HG03442 (cell line): ENCODE results near the gene AQP9.
A peak's percentile ranks its signal among the peaks of the same experiment; 100 is the strongest.
"Not testable (repeated sequence)": the region's sequence is repeated elsewhere in the genome, so short reads cannot be mapped to it uniquely, and the experiment has no call there.

Experiments
- ATAC-seq: cut with Tn5 transposase; IDR thresholded peaks from one replicate; pipeline ENCODE4 v1.9.1; 2021; ENCODE audit warnings: mild to moderate bottlenecking, moderate library complexity; ENCODE audit not compliant: unreplicated experiment

Gene AQP9

DNA sequence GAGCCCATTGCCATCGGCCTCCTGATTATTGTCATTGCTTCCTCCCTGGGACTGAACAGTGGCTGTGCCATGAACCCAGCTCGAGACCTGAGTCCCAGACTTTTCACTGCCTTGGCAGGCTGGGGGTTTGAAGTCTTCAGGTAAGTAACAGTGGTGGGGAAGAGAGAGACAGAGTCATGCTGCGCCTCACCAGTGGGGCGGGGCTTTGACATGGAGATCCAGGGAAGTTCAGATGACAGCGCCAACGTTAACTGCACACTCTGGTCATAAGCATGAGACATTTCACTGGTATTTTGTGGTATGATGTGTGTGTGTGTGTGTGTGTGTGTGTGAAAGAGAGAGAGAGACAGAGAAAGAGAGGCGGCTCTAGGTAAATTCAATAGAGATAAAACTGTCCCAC lies 41.0 kb downstream of the AQP9 start:
- ATAC-seq, result no peak

- ATAC-seq, result no peak
Observed at GRCh38 chr15:58179741-58180381, 41.7 kb downstream of the AQP9 start.

GRCh38 chr15:58182460-58183163 lies 44.4 kb downstream of the AQP9 start:
- ATAC-seq, result peak; percentile 54

DNA sequence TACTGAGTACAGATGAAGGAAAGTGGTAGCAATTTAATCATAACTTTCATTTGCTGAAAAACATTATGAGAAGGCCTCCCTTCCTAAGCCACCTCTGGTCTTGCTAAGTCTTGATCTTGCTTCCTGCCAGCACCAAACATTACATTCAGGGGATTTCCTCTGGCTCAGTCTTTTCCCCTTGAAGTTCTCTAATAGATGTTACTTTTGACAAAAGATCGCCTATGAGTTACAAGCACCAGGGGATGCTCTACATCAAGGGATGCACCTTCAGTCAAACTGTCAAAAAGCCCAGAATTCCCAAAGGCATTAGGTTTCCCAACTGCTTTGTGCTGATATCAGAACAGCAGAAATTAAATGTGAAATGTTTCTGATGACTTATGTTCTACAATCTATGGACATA lies 47.3 kb downstream of the AQP9 start:
- no peak for ATAC-seq

DNA sequence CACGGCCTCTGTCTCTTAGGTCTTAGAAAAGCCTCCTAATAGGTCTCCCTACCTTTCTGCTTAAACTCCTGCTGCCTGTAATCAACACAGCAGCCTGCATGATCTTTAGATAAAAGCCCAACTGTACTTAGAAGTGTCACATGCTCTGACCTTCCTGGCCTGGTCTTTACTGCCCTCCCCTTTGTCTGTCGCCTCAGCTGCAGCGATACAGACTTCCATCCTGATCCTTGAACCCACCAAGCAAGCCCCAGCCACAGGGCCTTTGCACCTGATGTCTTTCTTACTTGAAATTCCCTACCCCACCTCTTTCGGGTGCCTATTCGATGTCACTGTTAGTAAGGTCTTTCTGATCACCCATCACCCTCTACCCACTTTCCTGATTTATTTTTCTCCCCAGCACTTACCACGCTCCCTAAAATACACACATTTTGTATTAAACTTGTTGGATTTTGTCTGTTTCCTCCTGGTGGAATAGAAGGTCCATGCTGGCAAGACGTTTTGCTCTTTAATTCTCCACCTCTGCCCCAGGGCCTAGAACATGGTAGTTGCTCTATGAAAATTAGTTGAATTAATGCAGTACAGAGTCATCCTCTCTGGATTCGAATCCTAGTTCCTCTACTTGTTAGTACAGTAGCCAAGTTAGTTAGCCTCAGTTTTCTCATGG lies 51.1 kb downstream of the AQP9 start:
- ATAC-seq, result no peak

DNA sequence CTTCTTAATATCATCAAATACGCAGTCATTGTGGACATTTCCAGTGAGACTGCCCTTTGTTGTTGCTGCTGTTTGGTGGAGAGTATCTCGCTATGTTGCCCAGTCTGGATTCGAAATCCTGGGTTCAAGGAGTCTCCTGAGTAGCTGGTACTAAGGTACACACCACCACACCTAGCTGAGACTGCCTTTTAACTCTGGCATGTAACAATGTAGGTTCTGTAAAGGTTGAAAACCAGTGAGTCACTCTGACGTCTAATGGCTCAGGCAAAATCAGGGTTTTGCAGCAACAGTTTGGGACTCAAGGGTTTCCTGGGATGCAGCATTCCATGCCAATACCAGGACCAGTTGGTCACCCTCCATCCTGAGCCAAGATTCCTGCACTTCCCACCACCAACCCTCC lies 52.2 kb downstream of the AQP9 start:
- no peak for ATAC-seq

DNA sequence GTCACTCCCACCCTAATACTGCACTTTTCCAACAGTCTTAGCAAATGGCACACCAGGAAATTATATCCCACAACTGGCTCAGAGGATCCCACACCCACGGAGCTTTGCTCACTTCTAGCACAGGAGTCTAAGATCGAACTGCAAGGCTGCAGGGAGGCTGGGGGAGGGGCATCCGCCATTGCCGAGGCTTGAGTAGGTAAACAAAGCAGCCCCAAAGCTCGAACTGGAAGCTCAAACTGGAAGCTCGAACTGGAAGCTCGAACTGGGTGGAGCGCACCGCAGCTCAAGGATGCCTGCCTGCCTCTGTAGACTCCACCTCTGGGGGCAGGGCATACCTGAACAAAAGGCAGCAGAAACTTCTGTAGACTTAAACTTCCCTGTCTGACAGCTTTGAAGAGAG lies 55.5 kb downstream of the AQP9 start:
- ATAC-seq, result not testable (repeated sequence)

GRCh38 chr15:58200739-58201138 lies 62.6 kb downstream of the AQP9 start:
- ATAC-seq, result no peak

DNA sequence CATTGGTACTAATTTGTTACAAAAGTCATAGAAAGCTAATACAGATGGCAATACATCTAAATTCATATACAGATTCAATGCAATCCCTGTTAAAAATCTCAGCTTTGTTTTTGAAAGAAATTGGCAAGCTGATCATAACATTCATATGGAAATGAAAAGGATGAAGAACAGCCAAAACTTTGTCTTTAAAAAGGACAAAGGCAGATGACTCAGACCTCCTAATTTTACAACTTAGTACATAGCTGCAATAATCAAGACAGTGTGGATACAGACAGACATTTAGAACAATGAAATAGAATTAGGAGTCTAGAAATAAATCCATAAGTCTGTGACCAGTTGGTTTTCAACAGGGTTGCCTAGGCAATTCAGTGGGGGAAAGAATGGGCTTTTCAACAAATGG lies 63.3 kb downstream of the AQP9 start:
- no peak for ATAC-seq

- no peak for ATAC-seq
Observed at GRCh38 chr15:58203537-58203936, 65.4 kb downstream of the AQP9 start.

- ATAC-seq, result no peak
Observed at GRCh38 chr15:58206151-58206550, 68.0 kb downstream of the AQP9 start.

GRCh38 chr15:58208217-58208616 lies 70.0 kb downstream of the AQP9 start:
- not testable (repeated sequence) for ATAC-seq

DNA sequence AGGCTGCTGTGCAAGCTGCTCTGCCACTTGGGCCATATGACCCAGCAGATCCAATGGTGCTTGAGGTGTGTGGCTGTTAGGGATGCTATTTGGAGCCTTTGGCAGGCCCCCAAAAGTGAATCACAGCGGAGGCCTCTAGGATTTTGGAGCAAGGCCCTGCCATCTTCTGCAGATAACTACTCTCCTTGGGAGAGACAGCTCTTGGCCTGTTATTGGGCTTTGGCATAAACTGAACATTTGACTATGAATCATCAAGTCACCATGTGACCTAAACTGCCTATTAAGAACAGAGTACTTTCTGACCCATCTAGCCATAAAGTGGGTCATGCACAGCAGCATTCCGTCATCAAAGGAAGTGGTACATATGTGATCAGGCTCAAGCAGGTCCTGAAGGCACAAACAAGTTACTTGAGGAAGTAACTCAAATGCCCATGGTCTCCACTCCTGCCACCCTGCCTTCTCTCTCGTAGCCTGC lies 70.9 kb downstream of the AQP9 start:
- ATAC-seq, result not testable (repeated sequence)

DNA sequence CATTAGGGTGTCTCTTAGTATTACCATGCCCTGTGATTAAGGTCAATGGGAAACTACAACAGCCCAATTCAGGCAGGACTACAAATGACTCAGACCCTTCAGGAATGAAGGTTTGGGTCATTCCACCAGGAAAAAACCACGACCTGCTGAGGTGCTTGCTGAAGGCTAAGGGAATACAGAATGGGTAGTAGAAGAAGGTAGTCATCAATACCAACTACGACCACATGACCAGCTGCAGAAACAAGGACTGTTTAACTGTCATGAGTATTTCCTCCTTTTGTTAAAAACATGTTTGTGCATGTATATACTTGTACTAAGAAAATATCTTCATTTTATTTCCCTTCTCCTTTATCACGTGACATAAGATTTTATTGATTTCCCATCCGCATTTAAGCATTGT lies 71.8 kb downstream of the AQP9 start:
- ATAC-seq, result not testable (repeated sequence)

- ATAC-seq, result no peak
Observed at GRCh38 chr15:58212909-58213526, 74.8 kb downstream of the AQP9 start.

GRCh38 chr15:58213587-58214338 lies 75.6 kb downstream of the AQP9 start:
- no peak for ATAC-seq

GRCh38 chr15:58214591-58215340 lies 76.6 kb downstream of the AQP9 start:
- no peak for ATAC-seq

- ATAC-seq, result no peak
Observed at GRCh38 chr15:58217460-58217859, 79.3 kb downstream of the AQP9 start.

DNA sequence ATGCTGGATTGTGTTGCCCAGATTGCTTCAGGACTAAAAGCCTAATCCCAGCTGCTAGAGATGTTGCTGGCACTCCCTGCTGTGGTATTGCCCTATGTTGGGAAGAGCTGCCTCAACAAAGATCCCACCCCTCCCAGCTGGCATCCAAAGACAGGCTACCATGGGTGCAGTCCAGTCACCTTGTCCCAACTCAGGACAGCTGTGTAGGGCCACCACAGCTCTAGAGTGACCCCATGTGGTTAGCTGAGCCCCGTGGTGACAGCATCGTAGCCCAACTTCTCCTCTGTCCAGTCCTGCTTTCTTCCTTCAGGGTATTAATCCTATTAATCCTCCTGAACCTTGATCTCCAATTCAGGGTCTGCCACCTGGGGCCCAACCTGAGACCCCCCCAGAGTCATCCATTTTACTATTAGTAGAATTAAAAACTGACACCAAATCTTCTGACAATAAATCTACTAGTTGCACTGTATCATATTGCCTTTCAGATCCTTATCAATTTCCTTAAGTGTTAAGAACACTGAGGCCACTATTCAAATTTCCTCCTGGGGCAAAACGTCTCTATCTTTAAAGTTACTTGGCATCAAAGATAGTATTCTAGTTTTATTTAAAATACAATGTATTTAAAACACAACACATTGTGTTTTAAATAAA lies 83.5 kb downstream of the AQP9 start:
- peak; percentile 45 for ATAC-seq

DNA sequence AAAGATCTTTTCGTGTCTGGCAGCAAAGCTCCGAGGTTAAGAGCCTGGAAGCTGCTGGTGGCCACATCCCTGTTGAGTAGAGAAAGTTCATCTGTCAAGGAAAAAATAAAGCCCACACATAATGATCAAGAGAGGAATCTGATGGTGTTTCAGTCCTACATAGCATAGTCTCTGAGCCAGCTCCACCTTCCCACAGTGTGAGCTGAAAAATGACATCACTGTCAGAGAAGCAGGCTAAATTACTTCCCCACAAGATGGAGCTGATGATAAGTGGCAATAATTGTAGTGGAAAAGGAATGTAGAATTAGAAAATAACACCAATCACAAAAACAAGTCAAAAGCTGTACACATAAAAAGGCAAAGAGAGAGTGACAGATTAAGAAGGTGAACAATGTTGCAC lies 84.5 kb downstream of the AQP9 start:
- no peak for ATAC-seq
